Glomerular endothelial cell (primary cell): ENCODE results near the gene COG5. TPM values are rescaled to one million over a fixed set of nuclear protein-coding genes. Genes with fewer than 3 reads are reported as not detected.
"Not testable (repeated sequence)": the region's sequence is repeated elsewhere in the genome, so short reads cannot be mapped to it uniquely, and the experiment has no call there.

Experiments used
- DNase-seq: peaks from one replicate; pipeline ENCODE4 v3.0.0-alpha.2; 2011; ENCODE audit warnings: low read depth, low spot score; ENCODE audit errors: extremely low read depth
- total RNA-seq: library from RNA; depleted of rRNA; stranded (reverse); fragments of >200 nt; gene quantifications from 2 replicates; pipeline ENCODE4 v1.2.3, GENCODE V29; 2015

The COG5 gene
- total RNA-seq, 1 donor from 2014 or later = 45.3 TPM

GRCh38 chr7:107236862-107237261 is 326.9 kb downstream of the COG5 start:
- DNase-seq = no peak

GRCh38 chr7:107234436-107234835 is 329.3 kb downstream of the COG5 start:
- DNase-seq = no peak

- DNase-seq = no peak
These were observed 329.7 kb downstream of the COG5 start for GRCh38 chr7:107233981-107234380.

- DNase-seq = no peak
These were observed 330.5 kb downstream of the COG5 start for GRCh38 chr7:107233174-107233573.

GRCh38 chr7:107232568-107233090 is 331.1 kb downstream of the COG5 start:
- no peak for DNase-seq

GRCh38 chr7:107230334-107230733 is 333.4 kb downstream of the COG5 start:
- no peak for DNase-seq

- no peak for DNase-seq
These were observed 335.4 kb downstream of the COG5 start for GRCh38 chr7:107228291-107228690.

GRCh38 chr7:107224374-107225223 is 339.1 kb downstream of the COG5 start:
- no peak for DNase-seq

- DNase-seq = not testable (repeated sequence)
These were observed 342.9 kb downstream of the COG5 start for GRCh38 chr7:107220806-107221205.

- no peak for DNase-seq
These were observed 343.4 kb downstream of the COG5 start for GRCh38 chr7:107220356-107220755.

GRCh38 chr7:107219563-107220244 is 344.0 kb downstream of the COG5 start:
- DNase-seq = no peak

GRCh38 chr7:107213945-107214344 is 349.8 kb downstream of the COG5 start:
- DNase-seq = no peak

GRCh38 chr7:107213193-107213788 is 350.4 kb downstream of the COG5 start:
- DNase-seq = no peak

GRCh38 chr7:107212725-107213124 is 351.0 kb downstream of the COG5 start:
- no peak for DNase-seq

- DNase-seq = no peak
These were observed 353.3 kb downstream of the COG5 start for GRCh38 chr7:107210400-107210799.

GRCh38 chr7:107209565-107209964 is 354.2 kb downstream of the COG5 start:
- no peak for DNase-seq

- no peak for DNase-seq
These were observed 355.2 kb downstream of the COG5 start for GRCh38 chr7:107208563-107208962.

- no peak for DNase-seq
These were observed 355.6 kb downstream of the COG5 start for GRCh38 chr7:107208024-107208521.

- no peak for DNase-seq
These were observed 356.3 kb downstream of the COG5 start for GRCh38 chr7:107207459-107207858.

- no peak for DNase-seq
These were observed 357.0 kb downstream of the COG5 start for GRCh38 chr7:107206706-107207105.

- no peak for DNase-seq
These were observed 357.6 kb downstream of the COG5 start for GRCh38 chr7:107206136-107206535.
